ENCODE measurements around the gene LENG1.
A peak's percentile ranks its signal among the peaks of the same experiment; 100 is the strongest.

LENG1 gene

DNA sequence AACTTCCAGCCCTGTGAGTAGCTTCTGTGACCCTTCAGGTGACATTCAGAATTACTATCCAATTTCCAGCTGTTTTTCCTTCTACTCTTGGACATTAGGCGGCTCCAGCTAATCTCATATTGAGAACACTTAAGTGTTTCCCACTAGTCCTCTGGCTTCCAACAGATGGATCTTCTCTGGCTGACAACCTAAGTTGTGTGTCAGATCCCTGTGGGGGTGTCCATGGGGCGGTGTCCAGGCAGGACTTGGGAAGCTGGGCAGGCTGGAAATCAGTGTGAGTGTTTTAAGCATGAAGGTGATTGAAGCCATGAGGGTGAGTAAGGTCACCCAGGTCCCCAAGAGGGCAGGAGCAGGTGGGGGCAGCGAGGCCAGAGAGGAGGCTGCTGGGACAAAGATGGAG is 11.8 kb downstream of the LENG1 start:
- no peaks in the 10 kb centered on the region for H3K4me1 ChIP-seq (ENCODE audit: insufficient read depth, low read length)
- no peaks in the 10 kb centered on the region for H3K27me3 ChIP-seq (ENCODE audit: insufficient read depth, low read length)
- H3K4me3 ChIP-seq (ENCODE audit: low read length), result no peak overlapping the region
- H3K9ac ChIP-seq (ENCODE audit: low read depth, low read length), result no peak overlapping the region
- peaks cover 96% of the 10 kb centered on the region for H3K36me3 ChIP-seq (ENCODE audit: insufficient read depth, low read depth, low read length)
- H3K27ac ChIP-seq (ENCODE audit: low read length), result no peak overlapping the region
- no peaks in the 10 kb centered on the region for H3K9me3 ChIP-seq (ENCODE audit: insufficient read depth, low read depth, low read length)

DNA sequence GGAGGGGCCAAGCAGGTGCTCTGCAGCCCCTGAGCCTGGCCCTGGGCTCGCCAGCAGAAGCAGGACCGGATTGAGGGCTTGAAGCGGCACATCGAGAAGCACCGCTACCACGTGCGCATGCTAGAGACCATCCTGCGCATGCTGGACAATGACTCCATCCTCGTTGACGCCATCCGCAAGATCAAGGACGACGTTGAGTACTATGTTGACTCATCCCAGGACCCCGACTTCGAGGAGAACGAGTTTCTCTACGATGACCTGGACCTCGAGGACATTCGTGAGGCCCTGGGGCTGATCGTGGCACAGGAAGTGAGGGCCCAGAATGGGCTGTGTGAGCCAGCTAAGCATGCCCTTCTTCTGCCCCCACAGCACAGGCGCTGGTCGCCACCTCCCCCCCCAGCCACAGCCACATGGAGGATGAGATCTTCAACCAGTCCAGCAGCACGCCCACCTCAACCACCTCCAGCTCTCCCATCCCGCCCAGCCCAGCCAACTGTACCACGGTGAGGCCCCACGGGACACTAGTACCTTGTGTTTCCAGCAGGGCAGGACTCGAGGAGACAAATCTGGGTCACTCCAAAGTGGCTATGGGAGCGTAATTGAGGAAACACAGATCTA is 13.9 kb downstream of the LENG1 start:
- Histone ChIP-seq H3K9ac (ENCODE audit: low read depth, low read length) (no peak overlapping the region), H3K36me3 (ENCODE audit: insufficient read depth, low read depth, low read length) (peaks cover 97% of the 10 kb centered on the region), H3K27me3 (ENCODE audit: insufficient read depth, low read length) (no peaks in the 10 kb centered on the region), H3K4me1 (ENCODE audit: insufficient read depth, low read length) (no peaks in the 10 kb centered on the region), H3K4me3 (ENCODE audit: low read length) (no peak overlapping the region), H3K27ac (ENCODE audit: low read length) (no peak overlapping the region), H3K9me3 (ENCODE audit: insufficient read depth, low read depth, low read length) (no peaks in the 10 kb centered on the region)

DNA sequence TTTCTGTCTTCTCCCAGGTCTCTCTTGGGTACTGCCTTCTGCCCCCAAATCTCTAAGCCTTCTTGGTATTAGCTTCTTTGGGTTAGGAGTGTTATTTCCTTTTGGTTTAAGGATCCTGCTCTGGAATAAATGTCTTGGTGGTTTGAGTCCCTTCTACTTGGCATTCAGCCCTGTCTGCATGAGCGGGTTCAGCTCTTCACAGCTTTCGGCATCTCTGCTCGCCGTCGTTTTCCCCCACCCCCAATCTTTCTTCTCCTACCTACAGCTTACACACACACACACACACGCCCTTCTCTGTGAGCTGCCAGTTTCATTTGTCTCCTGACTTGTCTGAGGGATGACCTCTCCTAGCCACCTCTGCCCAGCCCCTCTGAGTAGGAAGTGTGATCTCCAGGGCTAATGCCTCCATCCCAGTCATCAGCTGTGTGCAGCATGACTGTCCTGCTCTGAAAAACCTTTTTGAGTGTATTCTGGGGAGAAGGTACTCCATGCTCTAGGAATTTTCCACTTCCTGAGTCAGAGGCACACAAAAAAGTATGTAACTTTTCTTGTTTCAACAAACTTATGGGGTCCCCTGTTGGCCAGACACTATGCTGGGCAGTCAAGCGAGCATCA is 17.2 kb downstream of the LENG1 start:
- no peaks in the 10 kb centered on the region for H3K4me1 ChIP-seq (ENCODE audit: insufficient read depth, low read length)
- no peak overlapping the region for H3K9ac ChIP-seq (ENCODE audit: low read depth, low read length)
- H3K27ac ChIP-seq (ENCODE audit: low read length), result no peak overlapping the region
- H3K36me3 ChIP-seq (ENCODE audit: insufficient read depth, low read depth, low read length), result peaks cover 84% of the 10 kb centered on the region
- H3K9me3 ChIP-seq (ENCODE audit: insufficient read depth, low read depth, low read length), result no peaks in the 10 kb centered on the region
- no peak overlapping the region for H3K4me3 ChIP-seq (ENCODE audit: low read length)
- no peaks in the 10 kb centered on the region for H3K27me3 ChIP-seq (ENCODE audit: insufficient read depth, low read length)

DNA sequence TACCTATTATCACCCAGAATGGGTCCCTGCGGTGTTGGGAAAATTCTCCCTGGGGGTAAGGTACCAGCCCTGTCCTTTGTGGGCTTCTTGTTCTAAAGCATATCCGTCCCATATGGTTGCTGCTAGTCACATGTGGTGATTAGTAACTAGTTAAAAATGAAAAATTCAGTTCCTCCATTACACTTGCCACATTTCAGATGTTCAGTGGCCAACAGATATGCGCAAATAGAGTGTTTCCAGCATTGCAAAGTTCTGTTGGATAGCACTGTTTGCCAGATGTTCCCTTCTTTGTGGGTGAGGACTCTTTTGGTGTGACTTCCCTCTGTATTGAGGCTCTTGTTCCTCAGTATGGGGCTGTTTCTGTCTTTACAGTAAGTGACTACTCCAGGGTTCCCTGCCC is 18.2 kb downstream of the LENG1 start:
- no peak overlapping the region for H3K27ac ChIP-seq (ENCODE audit: low read length)
- no peak overlapping the region for H3K4me3 ChIP-seq (ENCODE audit: low read length)
- peaks cover 75% of the 10 kb centered on the region for H3K36me3 ChIP-seq (ENCODE audit: insufficient read depth, low read depth, low read length)
- no peaks in the 10 kb centered on the region for H3K9me3 ChIP-seq (ENCODE audit: insufficient read depth, low read depth, low read length)
- no peaks in the 10 kb centered on the region for H3K27me3 ChIP-seq (ENCODE audit: insufficient read depth, low read length)
- H3K9ac ChIP-seq (ENCODE audit: low read depth, low read length), result no peak overlapping the region
- H3K4me1 ChIP-seq (ENCODE audit: insufficient read depth, low read length), result no peaks in the 10 kb centered on the region

DNA sequence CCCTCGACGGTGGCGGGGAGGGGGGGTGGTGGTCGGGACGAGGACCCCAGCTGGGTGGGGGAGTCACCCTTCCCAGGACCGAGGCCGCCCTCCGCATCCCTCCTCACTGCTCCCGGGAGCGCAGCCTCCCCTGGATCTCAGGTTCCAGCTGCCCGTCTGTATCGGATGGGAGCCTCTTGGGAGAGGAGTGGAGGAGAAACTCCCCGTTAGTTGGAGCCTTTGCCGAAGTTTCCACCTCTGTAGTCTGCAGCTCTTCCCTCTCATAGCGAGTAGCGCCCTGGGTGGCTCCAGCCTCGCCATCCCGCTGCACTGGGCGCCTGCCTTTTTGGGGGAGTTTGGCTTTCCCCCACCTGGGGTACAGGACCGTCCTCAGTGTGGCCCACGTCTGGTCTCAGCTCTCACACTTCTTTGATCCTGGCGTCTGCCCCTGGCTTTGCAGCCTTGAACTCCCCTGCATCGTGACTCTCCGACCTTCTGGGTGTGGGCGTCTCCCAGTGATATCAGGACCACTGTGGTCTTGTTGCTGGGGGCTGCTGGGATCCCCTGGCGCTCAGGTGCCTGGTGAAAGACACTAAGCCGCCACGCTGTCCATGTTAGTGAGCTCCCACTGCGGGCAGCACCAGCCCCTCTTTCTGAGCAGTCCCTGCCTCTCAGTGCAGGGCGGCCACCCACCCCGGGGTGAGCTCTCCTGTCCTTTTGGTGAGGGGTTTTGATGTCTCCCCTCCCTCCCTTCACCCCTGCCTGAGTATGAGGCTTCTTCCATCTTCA is 20.8 kb downstream of the LENG1 start:
- no peaks in the 10 kb centered on the region; the same call in 1 of the 2 replicates for H3K27me3 ChIP-seq (ENCODE audit: insufficient read depth, low read length)
- H3K36me3 ChIP-seq (ENCODE audit: insufficient read depth, low read depth, low read length), result peaks cover 48% of the 10 kb centered on the region
- H3K9me3 ChIP-seq (ENCODE audit: insufficient read depth, low read depth, low read length), result no peaks in the 10 kb centered on the region
- peak overlapping the region; percentile 72 for H3K4me3 ChIP-seq (ENCODE audit: low read length)
- no peak overlapping the region for H3K27ac ChIP-seq (ENCODE audit: low read length)
- H3K4me1 ChIP-seq (ENCODE audit: insufficient read depth, low read length), result no peaks in the 10 kb centered on the region
- H3K9ac ChIP-seq (ENCODE audit: low read depth, low read length), result peak overlapping the region; percentile 86

DNA sequence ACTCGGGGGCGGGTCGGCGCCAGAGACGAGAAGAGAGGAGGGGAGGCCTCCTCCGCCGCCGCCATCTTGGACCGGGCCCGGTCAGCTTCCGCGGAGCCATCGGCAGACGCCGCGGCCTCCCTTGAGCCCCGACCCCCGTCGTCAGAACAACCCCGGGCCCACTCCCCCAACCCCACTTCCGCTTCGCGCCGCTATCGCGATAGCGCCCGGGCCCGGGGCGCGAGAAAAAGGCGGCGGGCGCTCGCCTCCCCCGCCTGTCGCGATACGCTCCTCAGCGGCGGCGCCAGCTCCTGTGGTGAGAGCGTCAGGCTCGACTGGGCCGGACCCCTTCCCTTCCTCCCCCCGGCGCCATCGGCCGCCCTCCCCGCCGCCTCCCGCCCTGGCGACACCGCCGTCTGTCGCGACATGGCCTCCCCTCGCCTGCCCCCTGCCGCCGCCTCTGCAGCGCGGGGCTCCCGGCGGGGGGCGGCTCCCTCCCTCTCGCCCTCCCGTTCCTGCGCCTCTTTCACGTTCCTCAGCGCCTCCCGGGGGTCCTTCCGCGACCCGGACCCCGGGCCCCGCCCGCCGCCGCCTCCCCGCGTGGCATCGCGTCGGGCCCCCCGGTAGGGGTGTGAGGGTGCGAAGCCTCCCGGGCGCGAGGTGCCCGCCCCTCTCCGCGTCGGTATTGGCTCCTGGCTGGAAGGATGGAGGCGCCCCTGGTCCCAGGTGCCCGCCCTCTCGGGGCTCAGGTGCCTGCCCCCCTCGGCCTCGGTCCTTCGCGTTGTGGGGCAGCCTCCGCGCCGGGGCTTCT is 21.6 kb downstream of the LENG1 start, which contains the start of gene CNOT3:
Gene CNOT3, plus strand, starts transcription at position 64 of the 790 bp plus-strand sequence. CDS start 5,217 bp downstream, outside the sequence.
- H3K9ac ChIP-seq (ENCODE audit: low read depth, low read length), result peak within 1 kb of the TSS; percentile 86
- peak within 1 kb of the TSS; percentile 73 for H3K4me3 ChIP-seq (ENCODE audit: low read length)
- H3K27ac ChIP-seq (ENCODE audit: low read length), result peak within 1 kb of the TSS; percentile 22
- H3K4me1 ChIP-seq (ENCODE audit: insufficient read depth, low read length), result no peaks in the 10 kb centered on the region
- H3K36me3 ChIP-seq (ENCODE audit: insufficient read depth, low read depth, low read length), result peaks cover 40% of the 10 kb centered on the region
- H3K27me3 ChIP-seq (ENCODE audit: insufficient read depth, low read length), result no peaks in the 10 kb centered on the region; the same call in 1 of the 2 replicates
- H3K9me3 ChIP-seq (ENCODE audit: insufficient read depth, low read depth, low read length), result no peaks in the 10 kb centered on the region

DNA sequence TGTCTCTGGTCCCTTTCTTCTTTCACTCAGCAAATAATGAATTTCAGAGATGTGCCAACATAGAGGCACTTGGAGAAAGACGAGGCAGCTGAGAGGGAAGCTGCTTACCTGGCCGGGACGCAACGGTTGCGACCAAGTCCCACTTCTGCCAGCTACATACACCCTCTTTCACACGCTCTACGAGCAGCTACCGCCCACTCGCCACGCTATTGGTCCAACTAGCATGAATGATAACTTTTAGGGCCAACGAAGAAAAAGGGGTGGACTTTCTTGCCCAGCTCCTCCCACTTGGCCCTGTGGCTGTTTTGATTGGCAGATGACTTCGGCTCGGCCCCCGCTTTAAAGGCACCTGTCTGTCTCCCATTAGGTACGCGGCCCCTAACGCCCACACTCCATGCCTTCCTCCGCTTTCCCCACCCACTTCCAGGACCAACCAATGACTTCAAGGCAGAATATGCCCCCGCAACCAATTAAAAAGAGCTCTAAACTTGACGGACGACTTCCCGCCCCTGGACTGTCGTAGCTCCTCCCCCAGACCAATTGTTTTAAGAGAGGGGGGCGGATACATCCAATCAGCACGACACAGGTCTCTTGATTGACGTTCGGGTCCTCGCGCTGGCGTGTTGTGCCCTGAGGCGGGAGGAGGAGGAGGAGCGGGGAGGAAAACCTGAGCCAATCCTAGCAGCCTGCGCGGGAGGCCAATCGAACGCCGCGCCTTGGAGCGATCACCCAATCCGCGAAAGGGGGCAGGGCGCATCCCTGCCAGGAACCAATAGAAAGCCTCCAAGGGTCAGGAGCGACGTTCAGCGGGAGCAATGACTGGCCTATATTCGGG is 22.4 kb downstream of the LENG1 start:
- H3K27ac ChIP-seq (ENCODE audit: low read length), result no peak overlapping the region
- H3K4me1 ChIP-seq (ENCODE audit: insufficient read depth, low read length), result no peaks in the 10 kb centered on the region
- H3K27me3 ChIP-seq (ENCODE audit: insufficient read depth, low read length), result no peaks in the 10 kb centered on the region; the same call in 1 of the 2 replicates
- H3K9me3 ChIP-seq (ENCODE audit: insufficient read depth, low read depth, low read length), result no peaks in the 10 kb centered on the region
- peak overlapping the region; percentile 86; the same call in 1 of the 2 replicates for H3K9ac ChIP-seq (ENCODE audit: low read depth, low read length)
- H3K36me3 ChIP-seq (ENCODE audit: insufficient read depth, low read depth, low read length), result peaks cover 32% of the 10 kb centered on the region
- peak overlapping the region; percentile 73 for H3K4me3 ChIP-seq (ENCODE audit: low read length)

DNA sequence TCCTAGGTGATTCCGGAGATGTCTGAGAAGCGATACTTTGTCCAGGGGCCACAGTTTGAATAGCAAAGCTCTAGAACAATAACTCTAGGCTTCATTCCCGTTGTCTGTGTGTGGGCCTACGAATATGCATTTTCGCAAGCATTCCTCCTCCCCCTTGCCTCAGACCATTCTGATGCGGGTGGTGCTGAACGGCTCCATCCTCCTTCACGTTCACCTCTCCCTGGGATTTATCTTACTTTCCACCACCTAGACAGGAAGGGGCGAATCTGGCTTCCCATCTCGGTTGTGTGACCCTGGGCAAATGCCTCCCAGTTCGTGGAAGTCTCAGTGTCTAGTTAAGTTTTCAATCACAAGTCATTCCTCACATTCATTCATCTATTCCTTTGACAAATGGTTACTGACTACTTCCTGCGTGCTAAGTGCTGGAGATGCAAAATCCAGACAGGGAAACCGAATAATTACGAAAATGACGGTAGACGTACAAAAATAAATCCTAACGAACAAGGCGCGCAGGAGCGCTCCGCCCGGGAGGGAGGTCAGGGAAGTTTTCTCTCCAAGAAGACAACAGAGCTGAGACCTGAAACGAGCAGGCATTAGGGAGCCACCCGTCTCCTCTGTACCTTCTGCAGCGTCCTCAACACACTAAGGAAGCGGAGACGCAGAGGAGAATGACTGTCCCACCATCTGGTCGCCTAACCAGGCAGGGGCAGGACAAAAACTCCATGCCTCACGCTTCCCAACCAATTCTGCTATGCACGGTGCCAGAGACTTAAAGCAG is 23.2 kb downstream of the LENG1 start:
- no peak overlapping the region for H3K27ac ChIP-seq (ENCODE audit: low read length)
- peak overlapping the region; percentile 59; the same call in 1 of the 2 replicates for H3K9ac ChIP-seq (ENCODE audit: low read depth, low read length)
- H3K4me3 ChIP-seq (ENCODE audit: low read length), result peak overlapping the region; percentile 73
- H3K27me3 ChIP-seq (ENCODE audit: insufficient read depth, low read length), result no peaks in the 10 kb centered on the region; the same call in 1 of the 2 replicates
- H3K4me1 ChIP-seq (ENCODE audit: insufficient read depth, low read length), result no peaks in the 10 kb centered on the region
- no peaks in the 10 kb centered on the region for H3K9me3 ChIP-seq (ENCODE audit: insufficient read depth, low read depth, low read length)
- H3K36me3 ChIP-seq (ENCODE audit: insufficient read depth, low read depth, low read length), result peaks cover 32% of the 10 kb centered on the region

DNA sequence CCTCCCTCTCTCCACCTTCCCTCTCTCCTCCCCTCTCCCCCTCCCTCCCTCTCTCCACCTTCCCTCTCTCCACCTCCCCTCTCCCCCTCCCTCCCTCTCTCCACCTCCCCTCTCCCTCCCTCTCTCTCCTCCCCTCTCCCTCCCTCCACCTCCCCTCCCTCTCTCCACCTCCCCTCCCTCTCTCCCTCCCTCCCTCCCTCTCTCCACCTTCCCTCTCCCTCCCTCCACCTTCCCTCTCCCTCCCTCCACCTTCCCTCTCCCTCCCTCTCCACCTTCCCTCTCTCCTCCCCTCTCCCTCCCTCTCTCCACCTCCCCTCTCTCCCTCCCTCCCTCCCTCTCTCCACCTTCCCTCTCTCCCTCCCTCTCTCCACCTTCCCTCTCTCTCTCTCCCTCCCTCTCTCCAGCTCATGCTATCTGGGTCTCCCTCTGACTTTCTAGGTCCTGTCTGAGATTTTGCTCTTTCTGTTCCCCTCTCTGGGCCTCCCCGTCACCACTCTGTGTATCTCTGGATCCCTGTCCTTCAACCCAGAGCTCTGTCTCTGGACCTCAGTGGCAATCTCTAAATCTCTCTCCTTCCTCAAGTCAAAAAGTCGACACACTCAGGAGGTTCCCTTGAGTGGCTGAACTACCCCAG is 25.4 kb downstream of the LENG1 start:
- H3K27ac ChIP-seq (ENCODE audit: low read length), result no peak overlapping the region
- H3K4me1 ChIP-seq (ENCODE audit: insufficient read depth, low read length), result no peaks in the 10 kb centered on the region
- H3K9ac ChIP-seq (ENCODE audit: low read depth, low read length), result no peak overlapping the region
- no peaks in the 10 kb centered on the region for H3K9me3 ChIP-seq (ENCODE audit: insufficient read depth, low read depth, low read length)
- H3K27me3 ChIP-seq (ENCODE audit: insufficient read depth, low read length), result no peaks in the 10 kb centered on the region; the same call in 1 of the 2 replicates
- peaks cover 25% of the 10 kb centered on the region for H3K36me3 ChIP-seq (ENCODE audit: insufficient read depth, low read depth, low read length)
- H3K4me3 ChIP-seq (ENCODE audit: low read length), result no peak overlapping the region
